CD8-positive, alpha-beta memory T cell (primary cell): ENCODE data around the gene TAF1B. TPM values are rescaled to one million over a fixed set of nuclear protein-coding genes. Genes with fewer than 3 reads are reported as not detected.
A peak's percentile ranks its signal among the peaks of the same experiment; 100 is the strongest.

Experiments
- CTCF ChIA-PET: fragments of 350-600 bp; sonication (Branson Sonifier 250); formaldehyde crosslinking; loops from one replicate; lab custom pipeline; 2021; ENCODE audit warnings: antibody characterized with exemption; lab: Charles Lee
- POLR2A ChIA-PET: fragments of 350-600 bp; sonication (Branson Sonifier 250); formaldehyde crosslinking; loops from one replicate; lab custom pipeline; 2021; ENCODE audit warnings: antibody characterized with exemption; lab: Charles Lee
- DNase-seq, 5 donors: peaks; one replicate each; pipeline versions ENCODE4 v3.0.0 to v3.0.0-alpha.2; 2020 to 2022; ENCODE audit warnings: mixed read lengths in 1 of 5
- H3K27ac ChIP-seq: one replicate; pipeline ENCODE4 v1.7.0; 2013; ENCODE audit warnings: low read depth, mild to moderate bottlenecking, low read length, moderate library complexity
- H3K27me3 ChIP-seq: 2 replicates; pipeline ENCODE4 v1.7.0; 2013; ENCODE audit warnings: low read length, mild to moderate bottlenecking; ENCODE audit not compliant: insufficient read depth, poor library complexity, severe bottlenecking
- H3K36me3 ChIP-seq: 2 replicates; pipeline ENCODE4 v1.7.0; 2013; ENCODE audit warnings: mild to moderate bottlenecking, low read length, moderate library complexity; ENCODE audit not compliant: insufficient read depth
- H3K4me1 ChIP-seq: 2 replicates; pipeline ENCODE4 v1.7.0; 2013; ENCODE audit warnings: mild to moderate bottlenecking, low read length, moderate library complexity; ENCODE audit not compliant: insufficient read depth
- H3K4me3 ChIP-seq: 2 replicates; pipeline ENCODE4 v1.7.0; 2013; ENCODE audit warnings: mild to moderate bottlenecking, low read length
- H3K9me3 ChIP-seq: 2 replicates; pipeline ENCODE4 v1.7.0; 2013; ENCODE audit warnings: mild to moderate bottlenecking, low read length
- H3K27ac Mint-ChIP-seq, 8 donors: one replicate each; pipeline ENCODE4 v1.8.0; 2020 to 2021; ENCODE audit warnings: mixed read lengths in 8 of 8, mild to moderate bottlenecking in 6 of 8, inconsistent platforms in 3 of 8, moderate library complexity in 3 of 8
- H3K27me3 Mint-ChIP-seq, 2 donors: one replicate each; pipeline ENCODE4 v1.8.0; 2020 to 2021; ENCODE audit warnings: mixed read lengths in 2 of 2, mild to moderate bottlenecking in 1 of 2, moderate library complexity in 1 of 2
- H3K36me3 Mint-ChIP-seq, 3 donors: one replicate each; pipeline ENCODE4 v1.8.0; 2020 to 2021; ENCODE audit warnings: mixed read lengths in 3 of 3, inconsistent platforms in 1 of 3, mild to moderate bottlenecking in 1 of 3
- H3K4me1 Mint-ChIP-seq, 3 donors: one replicate each; pipeline ENCODE4 v1.8.0; 2020 to 2021; ENCODE audit warnings: mixed read lengths in 3 of 3, inconsistent platforms in 1 of 3, mild to moderate bottlenecking in 1 of 3
- H3K4me3 Mint-ChIP-seq, 7 donors: one replicate each; pipeline ENCODE4 v1.8.0; 2020 to 2021; ENCODE audit warnings: mixed read lengths in 7 of 7, mild to moderate bottlenecking in 6 of 7, moderate library complexity in 4 of 7, inconsistent platforms in 2 of 7
- H3K9me3 Mint-ChIP-seq, 5 donors: one replicate each; pipeline ENCODE4 v1.8.0; 2020 to 2022; ENCODE audit warnings: mixed read lengths in 5 of 5, mild to moderate bottlenecking in 3 of 5, moderate library complexity in 2 of 5, inconsistent platforms in 1 of 5
- polyA plus RNA-seq: library from polyadenylated mRNA; unstranded; fragments of 300-500 nt; fragmentation: Illumina TruSeq; gene quantifications from one replicate; pipeline ENCODE4 v1.2.3, GENCODE V29; 2021
- total RNA-seq, 2 experiments: library from RNA; stranded (reverse); gene quantifications; one replicate each; pipeline ENCODE4 v1.2.3, GENCODE V29; 2021

Gene TAF1B
- total and polyA plus RNA-seq, 3 experiments from 2014 or later: 19.1 to 24.3 (median 20.6) TPM

DNA sequence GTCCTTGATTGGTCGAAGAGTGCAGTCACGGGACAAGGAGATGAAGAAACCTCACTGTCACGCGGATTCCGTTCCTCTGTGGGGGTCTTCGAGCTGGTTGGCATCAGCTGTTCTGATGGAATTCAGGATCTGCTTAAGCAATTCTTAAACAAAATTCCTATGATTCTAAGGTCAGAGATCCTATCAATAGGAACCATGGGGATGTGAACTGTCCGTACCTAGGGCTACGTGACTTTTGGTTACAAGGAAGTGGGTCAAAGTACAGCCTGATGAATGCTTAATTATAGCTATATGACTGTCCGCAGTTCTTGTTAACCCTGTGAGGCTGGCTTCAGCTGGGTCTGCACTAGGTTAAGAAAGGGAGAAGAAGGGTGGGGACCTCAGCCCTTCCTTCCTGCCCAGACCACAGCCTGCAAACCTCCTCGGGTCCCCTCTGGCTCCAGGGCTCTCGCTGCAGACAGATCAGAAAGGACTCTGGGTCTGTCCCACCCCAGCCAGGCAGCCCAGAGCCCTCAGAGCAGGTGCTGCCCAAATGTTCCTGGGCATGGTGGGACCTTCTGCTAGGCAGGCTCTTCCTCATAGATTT, 44.2 kb upstream of the TAF1B start:
- Mint-ChIP-seq H3K27me3 (peaks cover 0 to 1% of the 10 kb centered on the region in 2 donors), H3K4me3 (peak overlapping the region; percentile 73 to 87 (median 82)), H3K4me1 (peaks cover 30 to 35% (median 32%) of the 10 kb centered on the region in 3 donors), H3K9me3 (no peaks in the 10 kb centered on the region), H3K36me3 (peaks cover 0 to under 1% (median 0%) of the 10 kb centered on the region in 3 donors), H3K27ac (peak overlapping the region in 6 of 8 donors; percentile 73 to 98 (median 94))
- Histone ChIP-seq H3K27me3 (no peaks in the 10 kb centered on the region), H3K4me3 (peak overlapping the region; percentile 28), H3K9me3 (no peaks in the 10 kb centered on the region), H3K4me1 (peaks cover 20% of the 10 kb centered on the region), H3K36me3 (no peaks in the 10 kb centered on the region), H3K27ac (no peak overlapping the region)
- ChIA-PET CTCF (interaction anchor here (0.7 to 2.9 kb wide), 27 partner anchors 9 to 326 kb away, joined by 3 to 30 read pairs (median 4); partner anchors contain the start of genes ADAM17 and KLF11), POLR2A (no interaction called here)
- no peak for DNase-seq

DNA sequence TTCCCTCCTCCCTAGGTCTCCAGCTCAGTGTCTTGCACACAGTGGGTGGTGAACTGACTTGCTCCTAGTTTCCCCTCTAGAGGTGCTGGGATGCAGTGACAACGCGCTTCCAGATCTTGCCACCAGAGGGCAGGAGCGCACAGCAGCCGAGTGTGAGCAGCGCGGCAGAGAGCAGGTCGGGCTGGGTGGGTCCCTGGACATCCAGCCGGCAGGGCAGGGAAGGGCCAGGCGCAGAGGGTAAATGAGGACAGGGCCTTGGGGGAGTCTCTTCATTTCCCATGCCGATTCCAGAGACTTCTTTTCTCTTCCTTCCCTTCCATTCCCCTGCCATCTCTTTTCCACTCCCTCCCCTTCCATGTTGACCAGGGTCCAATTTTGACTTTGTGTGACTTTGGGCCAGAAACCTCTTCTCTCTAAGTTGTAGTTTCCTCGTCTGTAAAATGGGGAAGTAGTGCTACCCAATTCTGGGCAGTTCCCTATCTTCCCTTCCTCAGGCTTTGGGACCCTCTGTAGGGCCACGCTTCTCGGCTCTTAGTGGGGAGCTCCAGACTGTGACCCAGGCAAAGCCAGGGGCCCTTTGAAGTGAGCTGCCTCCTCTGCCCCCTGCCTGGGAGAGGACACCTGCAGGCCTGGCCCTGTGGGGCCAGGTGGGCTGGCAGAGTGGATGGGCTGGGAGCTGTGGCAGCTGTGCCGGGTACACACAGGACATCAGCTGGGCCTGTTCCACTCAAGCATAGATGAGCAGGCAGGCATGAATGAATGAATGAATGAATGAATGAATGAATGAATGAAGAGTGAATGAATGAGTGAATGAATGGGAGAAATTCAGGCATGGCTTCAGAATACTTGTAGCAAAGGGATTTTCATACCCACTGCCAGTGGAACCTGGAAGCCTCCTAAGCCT, 43.3 kb upstream of the TAF1B start:
- CTCF ChIA-PET: interaction anchor here (0.7 to 2.9 kb wide), 34 partner anchors 10 to 635 kb away, joined by 3 to 30 read pairs (median 3); partner anchors contain the start of genes ADAM17, KLF11 and TAF1B

DNA sequence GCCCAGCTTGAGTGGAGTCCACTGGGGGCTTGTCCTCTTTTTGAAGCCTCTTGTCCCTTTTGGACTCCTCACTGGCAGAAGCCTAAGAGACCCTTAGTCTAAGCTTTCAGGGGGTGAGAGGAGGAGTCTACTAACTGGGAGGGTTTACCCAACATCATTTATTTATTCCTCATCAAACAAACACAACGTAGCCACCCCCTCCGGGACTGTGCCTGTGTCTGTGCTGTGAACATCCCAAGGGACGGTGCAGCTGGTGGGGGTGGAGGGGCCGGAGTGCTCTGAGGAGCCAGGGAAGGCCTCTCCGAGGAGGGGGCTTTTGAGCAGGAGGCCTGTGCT, 42.7 kb upstream of the TAF1B start:
- peaks cover 30 to 35% (median 32%) of the 10 kb centered on the region in 3 donors for H3K4me1 Mint-ChIP-seq
- Histone ChIP-seq H3K4me1 (peaks cover 20% of the 10 kb centered on the region), H3K27me3 (no peaks in the 10 kb centered on the region), H3K9me3 (no peaks in the 10 kb centered on the region), H3K27ac (peak overlapping the region; percentile 73), H3K4me3 (no peak overlapping the region), H3K36me3 (no peaks in the 10 kb centered on the region)
- peak overlapping the region in 7 of 8 donors; percentile 76 to 98 (median 96) for H3K27ac Mint-ChIP-seq
- CTCF ChIA-PET: interaction anchor here (0.9 to 2.9 kb wide), 14 partner anchors 13 to 634 kb away, joined by 3 to 30 read pairs (median 4); partner anchors contain the start of gene TAF1B
- POLR2A ChIA-PET: no interaction called here
- peaks cover 0 to 1% (median 0%) of the 10 kb centered on the region in 3 donors for H3K36me3 Mint-ChIP-seq
- H3K4me3 Mint-ChIP-seq: peak overlapping the region in 1 of 7 donors; percentile 86
- peaks cover 0 to 1% of the 10 kb centered on the region in 2 donors for H3K27me3 Mint-ChIP-seq
- no peak for DNase-seq
- no peaks in the 10 kb centered on the region for H3K9me3 Mint-ChIP-seq

More for the DNA sequence above, 43.3 kb upstream of the TAF1B start:
- Mint-ChIP-seq H3K27ac (peak overlapping the region; percentile 73 to 98 (median 94)), H3K4me1 (peaks cover 30 to 35% (median 32%) of the 10 kb centered on the region in 3 donors), H3K4me3 (peak overlapping the region; percentile 73 to 87 (median 82)), H3K36me3 (peaks cover 0 to 1% (median 0%) of the 10 kb centered on the region in 3 donors), H3K9me3 (no peaks in the 10 kb centered on the region), H3K27me3 (peaks cover 0 to 1% of the 10 kb centered on the region in 2 donors)
- Histone ChIP-seq H3K4me1 (peaks cover 20% of the 10 kb centered on the region), H3K4me3 (peak overlapping the region; percentile 28), H3K27ac (no peak overlapping the region), H3K27me3 (no peaks in the 10 kb centered on the region), H3K36me3 (no peaks in the 10 kb centered on the region), H3K9me3 (no peaks in the 10 kb centered on the region)
- POLR2A ChIA-PET: no interaction called here
- peak; percentile 66 to 86 (median 80) for DNase-seq

DNA sequence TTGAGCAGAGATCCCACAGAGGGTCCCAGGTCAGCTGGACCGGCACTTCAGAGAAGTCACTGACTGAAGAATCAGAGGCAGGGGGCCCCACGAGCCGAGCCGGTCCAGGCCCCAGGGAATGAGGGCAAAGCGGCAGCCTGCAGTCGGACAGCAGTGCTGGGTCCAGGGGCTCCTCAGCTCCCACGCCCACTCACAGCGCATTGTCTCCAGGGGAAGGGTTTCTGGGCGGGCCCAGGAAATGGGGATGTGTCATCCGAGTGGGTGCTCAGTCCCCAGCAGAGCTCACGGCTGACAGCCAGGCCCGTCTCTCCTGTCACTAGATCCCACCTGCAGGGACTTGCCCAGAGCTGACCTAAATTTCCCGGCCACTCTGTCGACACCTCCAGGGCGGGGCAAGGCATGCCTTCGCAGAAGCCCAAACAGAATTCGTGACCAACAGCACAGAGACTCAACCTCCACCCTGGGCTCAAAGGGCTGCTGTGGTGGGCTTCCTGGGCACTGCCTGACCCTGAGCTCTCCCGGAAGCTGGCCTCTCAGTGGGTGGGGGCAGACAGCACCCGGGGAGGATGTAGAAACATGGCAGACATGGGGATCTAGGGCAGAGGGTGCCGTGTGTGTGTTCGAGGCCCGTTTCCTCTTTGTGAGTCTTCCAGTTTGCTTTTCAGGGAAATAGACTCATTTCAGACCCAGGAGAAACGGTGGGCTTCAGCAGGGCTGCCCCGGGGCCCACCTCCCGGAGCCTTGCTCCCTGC, 42.1 kb upstream of the TAF1B start:
- Mint-ChIP-seq H3K36me3 (peaks cover 0 to 1% (median 0%) of the 10 kb centered on the region in 3 donors), H3K9me3 (no peaks in the 10 kb centered on the region), H3K4me1 (peaks cover 30 to 35% (median 32%) of the 10 kb centered on the region in 3 donors), H3K27ac (peak overlapping the region in 7 of 8 donors; percentile 76 to 98 (median 96)), H3K27me3 (peaks cover 0 to 1% of the 10 kb centered on the region in 2 donors), H3K4me3 (peak overlapping the region in 5 of 7 donors; percentile 7 to 63 (median 36))
- H3K4me3 ChIP-seq: no peak overlapping the region
- peaks cover 20% of the 10 kb centered on the region for H3K4me1 ChIP-seq
- peak in 4 of 5 donors; percentile 59 to 78 (median 65) for DNase-seq
- POLR2A ChIA-PET: no interaction called here
- peak overlapping the region; percentile 73 for H3K27ac ChIP-seq
- CTCF ChIA-PET: interaction anchor here (0.9 to 2.9 kb wide), 12 partner anchors 13 to 634 kb away, joined by 3 to 30 read pairs (median 4); partner anchors contain the start of gene TAF1B
- H3K36me3 ChIP-seq: no peaks in the 10 kb centered on the region
- H3K27me3 ChIP-seq: no peaks in the 10 kb centered on the region
- H3K9me3 ChIP-seq: no peaks in the 10 kb centered on the region

DNA sequence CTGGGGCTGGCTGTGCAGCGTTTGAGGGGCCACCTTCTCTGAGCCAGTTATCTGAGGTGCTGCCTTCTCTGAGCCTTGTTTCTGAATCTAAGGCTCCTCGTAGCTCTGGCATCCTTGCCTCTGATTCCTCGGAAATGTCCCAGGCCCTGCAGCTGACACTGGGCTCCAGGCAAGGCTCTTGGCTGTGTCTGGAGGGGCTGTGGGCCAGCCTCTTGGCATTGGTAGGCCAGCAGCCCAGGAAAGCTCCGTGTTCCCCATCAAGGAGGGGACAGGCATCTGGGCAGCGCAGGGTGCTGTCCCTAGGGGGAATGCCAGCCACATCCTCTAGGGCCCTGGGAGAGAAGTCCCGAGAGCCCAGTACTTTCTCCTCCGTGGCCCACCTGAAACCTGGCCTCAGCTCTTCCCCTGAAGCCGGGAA, 40.7 kb upstream of the TAF1B start:
- H3K9me3 ChIP-seq: no peaks in the 10 kb centered on the region
- no peak overlapping the region for H3K4me3 ChIP-seq
- peak overlapping the region in 5 of 8 donors; percentile 27 to 88 (median 64) for H3K27ac Mint-ChIP-seq
- POLR2A ChIA-PET: interaction anchor here (1.1 kb wide), 1 partner anchor 37 kb away, joined by 3 read pairs; no protein-coding TSS in a partner anchor
- peaks cover 0 to 1% (median 0%) of the 10 kb centered on the region in 3 donors for H3K36me3 Mint-ChIP-seq
- H3K4me1 Mint-ChIP-seq: peaks cover 30 to 35% (median 32%) of the 10 kb centered on the region in 3 donors
- CTCF ChIA-PET: interaction anchor here (1.0 to 1.7 kb wide), 3 partner anchors 10 to 329 kb away, joined by 3 to 5 read pairs (median 3); no protein-coding TSS in a partner anchor
- H3K36me3 ChIP-seq: no peaks in the 10 kb centered on the region
- no peak overlapping the region for H3K27ac ChIP-seq
- H3K27me3 ChIP-seq: no peaks in the 10 kb centered on the region
- peaks cover 20% of the 10 kb centered on the region for H3K4me1 ChIP-seq
- DNase-seq: no peak
- H3K27me3 Mint-ChIP-seq: peaks cover 0 to 1% of the 10 kb centered on the region in 2 donors
- no peak overlapping the region for H3K4me3 Mint-ChIP-seq
- no peaks in the 10 kb centered on the region for H3K9me3 Mint-ChIP-seq

DNA sequence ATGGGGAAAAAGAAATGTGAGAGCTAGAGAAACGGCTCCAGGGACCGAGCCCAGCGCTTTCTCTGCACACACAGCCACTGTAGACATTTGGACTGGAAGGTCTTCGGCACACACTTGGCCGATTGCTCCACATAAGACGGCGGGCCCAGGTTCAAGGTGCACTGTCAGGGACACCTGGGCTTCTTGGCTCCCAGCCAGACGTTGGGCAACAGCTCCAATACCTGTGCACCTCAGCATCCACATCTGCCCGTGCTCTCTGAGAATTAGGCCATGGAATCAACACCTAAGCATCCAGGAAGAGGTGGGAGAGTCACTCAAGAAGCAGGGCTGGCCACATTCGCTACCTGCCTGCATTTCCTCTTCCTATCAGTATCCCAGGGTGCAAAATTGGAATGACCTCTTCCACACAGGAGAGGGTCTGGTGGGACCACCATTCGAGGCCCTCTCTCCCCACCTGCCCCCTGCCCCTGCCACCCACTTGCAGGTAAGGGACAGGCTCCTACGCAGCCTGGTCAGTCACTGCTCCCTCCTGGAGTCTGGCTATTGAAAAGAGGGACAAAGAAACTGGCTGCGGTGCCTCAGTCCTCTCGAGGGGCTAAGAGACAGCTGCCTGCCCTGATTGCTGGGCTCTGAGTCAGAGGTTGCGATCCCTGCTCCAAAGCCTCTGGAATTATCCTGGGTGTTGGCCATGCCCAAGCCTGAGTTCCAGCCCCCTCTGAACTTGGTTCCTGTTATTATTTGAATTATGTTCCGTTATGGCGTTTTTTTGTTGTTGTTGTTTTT, 40.1 kb upstream of the TAF1B start:
- Histone ChIP-seq H3K4me3 (no peak overlapping the region), H3K27ac (no peak overlapping the region), H3K27me3 (no peaks in the 10 kb centered on the region), H3K9me3 (no peaks in the 10 kb centered on the region), H3K36me3 (no peaks in the 10 kb centered on the region), H3K4me1 (peaks cover 20% of the 10 kb centered on the region)
- Mint-ChIP-seq H3K27me3 (peaks cover 0 to 1% of the 10 kb centered on the region in 2 donors), H3K9me3 (no peaks in the 10 kb centered on the region), H3K27ac (peak overlapping the region in 3 of 8 donors; percentile 42 to 76 (median 43)), H3K4me1 (peaks cover 27 to 32% (median 27%) of the 10 kb centered on the region in 3 donors), H3K36me3 (peaks cover 0 to 1% (median 0%) of the 10 kb centered on the region in 3 donors), H3K4me3 (peak overlapping the region in 1 of 7 donors; percentile 29)
- POLR2A ChIA-PET: interaction anchor here (0.8 to 1.1 kb wide), 2 partner anchors 36 to 153 kb away, joined by 3 read pairs; no protein-coding TSS in a partner anchor
- CTCF ChIA-PET: interaction anchor here (1.0 to 1.7 kb wide), 4 partner anchors 9 to 330 kb away, joined by 3 to 5 read pairs (median 4); no protein-coding TSS in a partner anchor
- DNase-seq: no peak
